HTR-8/SVneo (cell line): ENCODE data around the gene TRAF3.

Experiments used
- DNase-seq: peaks from one replicate; pipeline ENCODE4 v3.0.0; 2011; ENCODE audit warnings: low spot score, mixed read lengths; ENCODE audit not compliant: insufficient read length
- FAIRE-seq: peaks from 2 replicates; lab custom pipeline; 2011; peaks lifted over from hg19 to GRCh38; lab: Jason Lieb, UNC

The TRAF3 gene

GRCh38 chr14:102927346-102927877, 150.2 kb downstream of the TRAF3 start:
- DNase-seq (no peak), FAIRE-seq (no peak)

- DNase-seq = no peak
- no peak for FAIRE-seq
Observed at GRCh38 chr14:102927878-102928411, 150.7 kb downstream of the TRAF3 start.

- FAIRE-seq = no peak
- no peak for DNase-seq
Observed at GRCh38 chr14:102928412-102929240, 151.4 kb downstream of the TRAF3 start.

GRCh38 chr14:102929241-102930137, 152.2 kb downstream of the TRAF3 start:
- FAIRE-seq (no peak), DNase-seq (no peak)

- FAIRE-seq (no peak), DNase-seq (no peak)
Observed at GRCh38 chr14:102930138-102930752, 153.0 kb downstream of the TRAF3 start.

- FAIRE-seq (peak; percentile 31), DNase-seq (peak; percentile 38)
Observed at GRCh38 chr14:102930753-102931579, 153.7 kb downstream of the TRAF3 start.

GRCh38 chr14:102931580-102932285, 154.5 kb downstream of the TRAF3 start:
- no peak for FAIRE-seq

GRCh38 chr14:102932484-102933248, 155.4 kb downstream of the TRAF3 start:
- DNase-seq = no peak
- FAIRE-seq = no peak

More at GRCh38 chr14:102931580-102932285, 154.5 kb downstream of the TRAF3 start:
- DNase-seq = no peak

- DNase-seq (no peak), FAIRE-seq (no peak)
Observed at GRCh38 chr14:102933618-102934231, 156.5 kb downstream of the TRAF3 start.

- FAIRE-seq (no peak), DNase-seq (no peak)
Observed at GRCh38 chr14:102935756-102936155, 158.5 kb downstream of the TRAF3 start.

- no peak for FAIRE-seq
- no peak for DNase-seq
Observed at GRCh38 chr14:102937331-102938175, 160.3 kb downstream of the TRAF3 start.

- FAIRE-seq (no peak), DNase-seq (no peak)
Observed at GRCh38 chr14:102938191-102938590, 160.9 kb downstream of the TRAF3 start.

- FAIRE-seq = no peak
- no peak for DNase-seq
Observed at GRCh38 chr14:102939329-102939728, 162.1 kb downstream of the TRAF3 start.

- FAIRE-seq (no peak), DNase-seq (no peak)
Observed at GRCh38 chr14:102939820-102940561, 162.7 kb downstream of the TRAF3 start.

GRCh38 chr14:102940729-102941362, 163.6 kb downstream of the TRAF3 start:
- FAIRE-seq (no peak), DNase-seq (no peak)
